C4-2B (cell line): ENCODE results near the gene ABCD2.
"Not testable (repeated sequence)": the region's sequence is repeated elsewhere in the genome, so short reads cannot be mapped to it uniquely, and the experiment has no call there.

Experiments
- H3K27ac ChIP-seq: fragments of 450-650 bp; 2 replicates; pipeline ENCODE4 v1.5.1; 2017
- ZFX ChIP-seq: fragments of 450-650 bp; IDR thresholded peaks from 2 replicates; pipeline ENCODE4 v1.6.1; 2017
- TF ChIP-seq, protein P1 (sequence below): fragments of 450-650 bp; conservative IDR thresholded peaks from 2 replicates; pipeline ENCODE4 v1.5.1; 2017; ENCODE audit warnings: mild to moderate bottlenecking

ABCD2 gene

DNA sequence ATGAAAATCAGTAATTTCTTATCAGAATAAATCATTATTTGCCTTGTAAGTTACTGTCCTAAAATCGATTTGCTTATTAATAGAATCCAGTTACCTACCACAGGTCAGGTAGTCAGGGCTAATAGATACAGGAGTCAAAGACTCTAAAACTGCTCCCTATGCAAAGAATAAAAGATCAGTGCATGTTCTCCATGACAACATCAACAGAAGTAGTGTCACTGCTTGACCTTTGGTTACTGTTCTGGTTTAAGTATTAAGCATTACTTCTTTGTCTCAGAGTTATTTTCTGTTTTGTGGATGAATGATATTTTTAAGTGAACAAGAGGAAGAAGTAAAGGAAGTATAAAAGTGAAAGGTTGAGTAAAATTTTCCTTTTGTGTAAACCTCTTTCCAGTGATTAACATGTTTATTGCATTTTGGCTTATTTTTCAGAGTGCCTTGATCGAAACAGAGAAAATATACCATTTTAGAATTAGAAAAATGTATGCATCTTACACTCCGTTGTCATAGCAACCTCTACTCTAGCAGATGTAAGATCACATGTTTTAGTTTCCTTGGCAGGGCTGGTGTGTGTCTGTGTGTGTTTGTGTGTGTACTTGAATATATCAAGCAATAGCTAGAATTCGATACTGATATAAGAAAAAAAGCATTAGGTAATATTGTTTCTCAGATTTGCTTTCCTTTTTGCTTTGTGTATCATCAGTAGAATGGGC lies 44.7 kb downstream of the ABCD2 start:
- no peak overlapping the region for H3K27ac ChIP-seq
- TF ChIP-seq ZFX, result no peak
- TF ChIP-seq, protein P1, sequence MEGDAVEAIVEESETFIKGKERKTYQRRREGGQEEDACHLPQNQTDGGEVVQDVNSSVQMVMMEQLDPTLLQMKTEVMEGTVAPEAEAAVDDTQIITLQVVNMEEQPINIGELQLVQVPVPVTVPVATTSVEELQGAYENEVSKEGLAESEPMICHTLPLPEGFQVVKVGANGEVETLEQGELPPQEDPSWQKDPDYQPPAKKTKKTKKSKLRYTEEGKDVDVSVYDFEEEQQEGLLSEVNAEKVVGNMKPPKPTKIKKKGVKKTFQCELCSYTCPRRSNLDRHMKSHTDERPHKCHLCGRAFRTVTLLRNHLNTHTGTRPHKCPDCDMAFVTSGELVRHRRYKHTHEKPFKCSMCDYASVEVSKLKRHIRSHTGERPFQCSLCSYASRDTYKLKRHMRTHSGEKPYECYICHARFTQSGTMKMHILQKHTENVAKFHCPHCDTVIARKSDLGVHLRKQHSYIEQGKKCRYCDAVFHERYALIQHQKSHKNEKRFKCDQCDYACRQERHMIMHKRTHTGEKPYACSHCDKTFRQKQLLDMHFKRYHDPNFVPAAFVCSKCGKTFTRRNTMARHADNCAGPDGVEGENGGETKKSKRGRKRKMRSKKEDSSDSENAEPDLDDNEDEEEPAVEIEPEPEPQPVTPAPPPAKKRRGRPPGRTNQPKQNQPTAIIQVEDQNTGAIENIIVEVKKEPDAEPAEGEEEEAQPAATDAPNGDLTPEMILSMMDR, result no peak

DNA sequence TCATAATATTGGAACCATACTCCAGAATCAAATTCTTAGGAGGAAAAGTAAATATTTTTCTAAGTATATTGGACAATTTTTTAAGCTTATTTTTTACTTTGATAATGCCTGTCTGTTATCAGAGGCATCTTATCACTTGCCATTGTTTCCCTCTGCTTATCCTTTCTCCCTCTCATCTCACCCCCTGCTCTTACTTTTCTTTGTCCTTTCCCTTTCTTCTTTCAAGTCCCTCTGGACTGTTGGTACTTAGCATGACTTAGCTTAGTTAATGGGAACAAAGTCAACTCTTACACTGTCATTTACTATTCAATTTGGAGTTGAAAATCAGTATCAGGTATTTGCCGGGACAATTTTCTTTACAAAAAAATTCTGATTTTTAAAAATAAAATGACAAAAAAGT lies 45.2 kb downstream of the ABCD2 start:
- H3K27ac ChIP-seq, result no peak overlapping the region
- TF ChIP-seq ZFX, result no peak
- TF ChIP-seq, protein P1, result no peak

DNA sequence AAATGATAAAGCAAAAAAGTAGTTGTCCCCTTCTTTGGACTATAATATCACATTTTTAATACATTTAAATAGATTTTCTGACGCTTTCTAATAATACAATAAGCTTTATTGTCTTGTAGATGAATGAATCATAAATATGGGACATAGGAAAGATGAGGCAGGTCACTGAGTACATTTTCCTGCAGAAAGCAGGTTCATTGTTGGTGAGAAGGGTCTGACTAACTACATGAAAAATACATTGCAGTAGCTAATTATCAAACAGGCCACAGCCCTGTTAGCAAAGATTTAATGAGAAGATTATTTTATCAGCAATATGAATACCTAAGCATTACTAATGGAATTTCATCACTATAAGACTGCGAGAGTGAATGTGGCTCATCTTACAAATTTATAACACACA lies 45.6 kb downstream of the ABCD2 start:
- no peak overlapping the region for H3K27ac ChIP-seq
- no peak for TF ChIP-seq ZFX
- TF ChIP-seq, protein P1, result no peak

DNA sequence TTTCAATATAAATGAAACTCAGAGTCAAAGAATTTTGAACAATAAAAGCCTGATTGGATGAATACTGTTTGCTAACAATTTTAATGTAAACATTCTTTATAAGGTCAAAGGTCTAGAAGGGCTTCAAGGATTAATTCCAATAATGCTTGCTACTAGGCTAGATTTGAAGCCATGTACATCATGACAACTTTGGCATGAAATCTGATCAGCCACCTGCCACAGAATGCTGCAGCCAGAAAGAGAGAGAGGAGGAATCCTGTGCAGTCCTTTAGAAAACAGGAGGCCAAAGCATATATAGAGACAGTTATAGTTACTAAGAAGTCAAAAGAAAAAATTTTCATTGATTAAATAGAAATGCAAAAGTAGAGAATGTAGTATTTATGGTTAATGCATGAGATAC lies 47.1 kb downstream of the ABCD2 start:
- TF ChIP-seq, protein P1, result no peak
- no peak for TF ChIP-seq ZFX
- no peak overlapping the region for H3K27ac ChIP-seq

DNA sequence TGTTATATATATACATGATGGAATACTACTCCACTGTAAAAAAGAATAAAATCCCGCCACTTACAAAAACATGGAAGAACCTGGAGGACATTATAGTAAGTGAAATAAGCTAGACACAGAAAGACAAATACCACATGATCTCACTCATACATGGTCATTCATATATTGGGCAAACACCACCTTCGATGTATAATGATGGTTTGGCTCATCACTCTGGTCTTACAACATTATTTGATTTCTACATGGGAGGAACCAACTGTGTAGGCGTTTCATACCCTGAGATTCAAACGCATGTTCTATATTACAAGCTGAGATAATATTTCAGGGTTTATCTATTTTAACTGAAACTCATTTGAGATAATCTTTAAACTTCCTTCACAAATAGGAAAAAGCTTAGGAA lies 48.3 kb downstream of the ABCD2 start:
- H3K27ac ChIP-seq, result no peak overlapping the region
- TF ChIP-seq, protein P1, result no peak
- no peak for TF ChIP-seq ZFX

DNA sequence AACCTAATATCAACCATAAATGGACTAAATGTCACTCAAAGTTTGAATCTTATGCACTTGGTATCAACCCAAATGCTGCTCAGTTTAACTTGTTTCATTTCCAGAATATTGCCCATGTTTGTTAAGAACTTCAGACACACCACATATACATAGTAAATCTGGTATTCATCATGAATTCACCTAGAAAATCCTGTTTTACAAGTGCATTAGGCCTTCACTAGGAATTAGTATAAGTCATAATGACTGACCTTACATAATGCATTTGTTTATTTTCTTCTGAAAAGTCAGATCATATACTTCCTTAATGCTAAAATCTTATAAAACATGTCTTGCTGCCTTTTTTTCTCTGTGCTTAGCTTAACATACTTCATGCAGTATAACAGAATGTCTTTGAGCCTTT lies 66.1 kb downstream of the ABCD2 start:
- TF ChIP-seq, protein P1, result no peak
- no peak for TF ChIP-seq ZFX
- no peak overlapping the region for H3K27ac ChIP-seq

DNA sequence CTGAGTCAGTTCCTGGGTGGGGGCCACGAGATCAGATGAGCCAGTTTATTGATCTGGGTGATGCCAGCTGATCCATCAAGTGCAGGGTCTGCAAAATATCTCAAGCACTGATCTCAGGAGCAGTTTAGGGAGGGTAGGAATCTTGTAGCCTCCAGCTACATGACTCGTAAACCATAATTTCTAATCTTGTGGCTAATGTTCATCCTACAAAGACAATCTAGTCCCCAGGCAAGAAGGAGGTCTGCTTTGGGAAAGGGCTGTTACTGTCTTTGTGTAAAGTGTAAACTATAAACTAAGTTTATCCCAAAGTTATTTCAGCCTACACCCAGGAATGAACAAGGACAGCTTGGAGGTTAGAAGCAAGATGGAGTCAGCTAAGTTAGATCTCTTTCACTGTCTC lies 75.4 kb downstream of the ABCD2 start:
- H3K27ac ChIP-seq, result not testable (repeated sequence)

DNA sequence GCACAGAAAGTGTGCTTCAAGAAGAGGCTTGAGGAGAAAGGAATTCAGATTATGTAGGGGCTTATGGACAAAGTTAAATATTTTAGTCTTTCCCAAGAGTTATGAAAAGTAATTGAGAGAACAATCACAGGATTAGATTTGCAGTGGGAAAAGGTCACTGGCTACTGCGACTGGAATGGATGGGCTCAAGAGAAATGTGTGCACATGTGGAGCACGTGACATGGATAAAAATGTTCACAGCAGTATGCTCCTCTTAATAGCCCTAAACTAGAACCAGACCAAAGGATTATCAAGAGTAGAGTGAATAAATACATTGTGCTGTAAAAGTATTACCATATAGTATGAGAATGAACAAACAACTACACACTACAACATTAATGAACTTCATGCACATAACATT lies 78.1 kb downstream of the ABCD2 start:
- no peak overlapping the region for H3K27ac ChIP-seq
- no peak for TF ChIP-seq ZFX
- TF ChIP-seq, protein P1, result no peak
